ENCODE results near the gene CHAF1A.

Gene CHAF1A

GRCh38 chr19:4365791-4366665 lies 36.4 kb upstream of the CHAF1A start:
- peak overlapping the region; percentile 74 for H3K27ac Mint-ChIP-seq
- no peak for DNase-seq
- H3K36me3 Mint-ChIP-seq (ENCODE audit: low read depth), result no peaks in the 10 kb centered on the region

GRCh38 chr19:4366666-4367335 lies 35.6 kb upstream of the CHAF1A start:
- peaks cover 46% of the 10 kb centered on the region for H3K4me1 Mint-ChIP-seq

More at GRCh38 chr19:4365791-4366665, 36.4 kb upstream of the CHAF1A start:
- Mint-ChIP-seq H3K4me3 (no peak overlapping the region), H3K27me3 (ENCODE audit: low read depth, poor library complexity) (no peaks in the 10 kb centered on the region), H3K4me1 (peaks cover 38% of the 10 kb centered on the region), H3K9me3 (no peaks in the 10 kb centered on the region)
- TF ChIP-seq CTCF (IDR thresholded peaks at IDR 0.05), result no peak

GRCh38 chr19:4367336-4367723 lies 35.1 kb upstream of the CHAF1A start:
- no peak for DNase-seq
- Mint-ChIP-seq H3K27ac (peak overlapping the region; percentile 90), H3K36me3 (ENCODE audit: low read depth) (no peaks in the 10 kb centered on the region), H3K4me3 (no peak overlapping the region), H3K4me1 (peaks cover 46% of the 10 kb centered on the region), H3K27me3 (ENCODE audit: low read depth, poor library complexity) (no peaks in the 10 kb centered on the region), H3K9me3 (no peaks in the 10 kb centered on the region)
- no peak for TF ChIP-seq CTCF (IDR thresholded peaks at IDR 0.05)

More at GRCh38 chr19:4366666-4367335, 35.6 kb upstream of the CHAF1A start:
- Mint-ChIP-seq H3K27me3 (ENCODE audit: low read depth, poor library complexity) (no peaks in the 10 kb centered on the region), H3K9me3 (no peaks in the 10 kb centered on the region), H3K27ac (peak overlapping the region; percentile 90), H3K36me3 (ENCODE audit: low read depth) (no peaks in the 10 kb centered on the region), H3K4me3 (no peak overlapping the region)
- no peak for TF ChIP-seq CTCF (IDR thresholded peaks at IDR 0.05)
- no peak for DNase-seq

GRCh38 chr19:4367781-4368127 lies 34.7 kb upstream of the CHAF1A start:
- no peaks in the 10 kb centered on the region for H3K36me3 Mint-ChIP-seq (ENCODE audit: low read depth)
- no peak for DNase-seq
- TF ChIP-seq CTCF (IDR thresholded peaks at IDR 0.05), result no peak
- peaks cover 50% of the 10 kb centered on the region for H3K4me1 Mint-ChIP-seq
- no peak overlapping the region for H3K4me3 Mint-ChIP-seq
- no peaks in the 10 kb centered on the region for H3K9me3 Mint-ChIP-seq
- peak overlapping the region; percentile 86 for H3K27ac Mint-ChIP-seq
- H3K27me3 Mint-ChIP-seq (ENCODE audit: low read depth, poor library complexity), result no peaks in the 10 kb centered on the region

GRCh38 chr19:4368128-4368820 lies 34.2 kb upstream of the CHAF1A start:
- H3K27ac Mint-ChIP-seq, result peak overlapping the region; percentile 96
- no peak for DNase-seq
- TF ChIP-seq CTCF (IDR thresholded peaks at IDR 0.05), result no peak
- H3K36me3 Mint-ChIP-seq (ENCODE audit: low read depth), result no peaks in the 10 kb centered on the region
- H3K9me3 Mint-ChIP-seq, result no peaks in the 10 kb centered on the region
- H3K27me3 Mint-ChIP-seq (ENCODE audit: low read depth, poor library complexity), result no peaks in the 10 kb centered on the region
- H3K4me3 Mint-ChIP-seq, result no peak overlapping the region
- peaks cover 50% of the 10 kb centered on the region for H3K4me1 Mint-ChIP-seq
